GM21717 (cell line): ENCODE results near the gene KCTD10.
"Not testable (repeated sequence)": the region's sequence is repeated elsewhere in the genome, so short reads cannot be mapped to it uniquely, and the experiment has no call there.

Experiments
- ATAC-seq: cut with Tn5 transposase; IDR thresholded peaks from one replicate; pipeline ENCODE4 v1.9.1; 2021; ENCODE audit warnings: mild to moderate bottlenecking, moderate library complexity; ENCODE audit not compliant: unreplicated experiment

Gene KCTD10

GRCh38 chr12:109423392-109423791 lies 53.7 kb downstream of the KCTD10 start:
- ATAC-seq = no peak

- ATAC-seq = no peak
These were observed 54.8 kb downstream of the KCTD10 start for GRCh38 chr12:109422251-109422650.

- ATAC-seq = no peak
These were observed 55.6 kb downstream of the KCTD10 start for GRCh38 chr12:109421355-109422087.

- no peak for ATAC-seq
These were observed 58.1 kb downstream of the KCTD10 start for GRCh38 chr12:109418848-109419480.

- ATAC-seq = not testable (repeated sequence)
These were observed 71.0 kb downstream of the KCTD10 start for GRCh38 chr12:109406147-109406546.

GRCh38 chr12:109404841-109405240 lies 72.3 kb downstream of the KCTD10 start:
- ATAC-seq = not testable (repeated sequence)
